GM21529 (cell line): ENCODE data around the gene ALDH1B1.
A peak's percentile ranks its signal among the peaks of the same experiment; 100 is the strongest.

Experiments used
- ATAC-seq: cut with Tn5 transposase; IDR thresholded peaks from one replicate; pipeline ENCODE4 v1.9.1; 2021; ENCODE audit not compliant: unreplicated experiment

Gene ALDH1B1

GRCh38 chr9:38392235-38393127 is at the start of gene ALDH1B1:
ALDH1B1 (plus strand) TSS chr9:38392702; CDS start chr9:38395749, 3,047 bp downstream.
- ATAC-seq = peak; percentile 98

DNA sequence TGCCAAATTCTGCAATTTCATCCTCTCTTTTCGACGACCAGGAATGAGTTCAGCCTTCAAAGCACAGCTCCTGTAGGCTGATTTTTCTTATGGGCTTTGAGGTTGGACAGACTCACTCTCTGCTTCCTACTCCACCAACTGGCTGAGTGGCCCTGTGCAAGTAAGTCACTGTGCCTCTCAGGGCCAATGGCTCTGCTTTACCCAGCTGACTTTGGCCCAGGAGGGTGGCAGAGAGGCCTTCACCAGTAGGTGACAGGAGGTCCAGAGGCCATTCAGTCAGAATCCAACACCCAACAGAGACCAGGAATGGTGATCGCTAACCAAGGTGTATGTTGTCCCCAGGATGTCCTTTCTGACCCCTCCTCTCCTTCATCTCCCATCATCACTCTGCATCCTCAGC is 49.5 kb upstream of the ALDH1B1 start:
- no peak for ATAC-seq

DNA sequence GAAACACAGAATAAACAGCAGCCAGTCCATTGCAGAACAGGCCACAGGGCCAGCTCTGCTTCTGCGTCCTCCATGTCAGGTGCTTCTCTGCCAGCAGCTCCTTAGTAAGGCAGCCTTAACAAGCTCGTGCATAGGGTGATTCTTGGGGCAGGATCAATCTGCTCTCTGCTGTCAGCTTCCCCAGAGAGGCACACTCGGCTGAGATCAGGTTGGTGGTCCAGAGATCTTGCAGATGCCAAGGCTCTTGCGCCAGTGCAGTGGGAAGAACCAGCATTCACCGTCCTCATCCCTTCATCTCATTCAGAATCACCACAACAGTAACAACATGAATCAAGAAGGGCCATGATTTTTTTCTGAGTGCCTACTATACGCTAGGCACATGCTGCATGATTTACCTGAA is 49.0 kb upstream of the ALDH1B1 start:
- ATAC-seq = no peak

GRCh38 chr9:38344566-38345324 is 47.8 kb upstream of the ALDH1B1 start:
- no peak for ATAC-seq

DNA sequence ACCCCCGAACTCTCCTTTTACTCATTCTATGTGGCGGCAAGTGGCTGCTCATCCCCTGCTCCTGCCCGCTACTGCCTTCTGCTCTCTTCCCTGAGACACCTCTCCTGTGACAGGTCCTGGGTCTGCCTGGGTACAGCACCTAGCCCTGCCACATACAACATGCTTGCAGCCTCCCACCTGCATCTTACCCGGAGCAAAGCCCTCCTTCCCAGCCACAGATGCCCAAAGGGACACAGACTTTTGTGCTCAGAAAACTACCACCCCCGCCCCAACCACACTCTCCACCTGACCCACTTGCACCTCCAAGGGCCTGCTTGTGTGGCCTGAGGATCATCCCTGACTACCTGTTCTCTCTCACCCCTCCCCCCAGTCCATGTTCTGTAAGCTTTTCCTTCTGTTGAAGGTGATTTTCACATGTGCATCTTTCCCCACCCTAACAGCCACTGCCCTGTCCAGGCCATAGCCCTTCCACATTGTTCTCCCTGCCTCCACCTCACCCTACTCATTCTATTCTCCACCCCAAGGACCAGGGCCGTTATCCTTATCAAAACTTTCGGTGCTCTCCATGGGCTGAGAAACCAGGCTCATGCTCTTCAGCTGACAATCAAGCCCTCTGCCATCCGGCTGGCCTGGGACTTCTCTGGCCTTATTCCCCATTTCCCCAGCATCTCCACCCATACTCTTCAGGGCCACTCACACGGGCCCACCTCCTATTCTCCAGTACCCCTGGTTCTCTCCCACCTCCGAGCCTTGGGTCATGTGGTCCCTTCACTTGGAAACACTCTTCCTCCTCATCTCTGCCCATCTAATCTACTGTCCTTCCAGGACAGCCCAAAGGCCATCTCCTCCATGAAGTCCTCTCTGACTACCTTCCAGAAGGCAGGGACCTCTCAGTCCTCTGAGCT is 46.4 kb upstream of the ALDH1B1 start:
- ATAC-seq = no peak

DNA sequence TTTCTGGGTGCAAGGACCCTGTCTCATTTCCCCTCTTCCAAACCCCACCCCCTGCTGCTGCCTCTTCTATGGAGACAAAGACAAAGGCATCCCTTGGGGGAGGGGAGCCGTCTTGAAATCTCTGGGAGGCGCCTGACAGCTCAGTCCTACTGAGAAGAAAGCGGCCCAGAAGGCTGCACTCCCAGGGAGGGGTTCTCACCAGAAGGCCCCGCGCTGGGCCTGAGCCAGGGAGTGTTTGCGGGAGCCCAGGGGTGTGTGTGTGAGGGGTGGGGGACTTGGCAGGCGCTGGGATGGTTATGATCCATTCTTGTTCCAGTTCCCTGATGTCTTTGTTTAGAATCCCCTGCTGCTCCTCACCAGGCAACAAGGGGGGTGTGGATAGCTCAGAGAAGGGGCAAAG is 45.7 kb upstream of the ALDH1B1 start:
- no peak for ATAC-seq

DNA sequence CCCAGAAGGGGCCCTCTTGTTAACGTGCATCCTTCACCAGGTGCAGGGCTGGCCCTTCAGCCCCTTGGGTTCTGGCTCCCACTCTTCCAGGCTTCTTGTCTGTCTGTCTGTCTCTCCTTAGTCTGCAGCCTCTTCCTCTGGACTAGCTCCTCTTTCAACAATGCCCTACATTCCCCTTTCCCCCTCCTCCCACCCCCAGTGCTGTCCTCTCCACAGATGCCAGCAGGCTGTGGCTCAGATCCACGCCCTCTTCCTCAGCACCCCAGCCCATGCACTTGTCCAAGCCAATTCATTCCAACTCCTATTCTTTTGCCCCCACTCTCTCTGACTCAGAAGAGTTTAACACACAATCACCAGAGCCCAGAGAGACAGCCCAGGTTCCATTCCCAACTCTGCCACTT is 45.2 kb upstream of the ALDH1B1 start:
- ATAC-seq = no peak

- no peak for ATAC-seq
These were observed 44.6 kb upstream of the ALDH1B1 start for GRCh38 chr9:38347946-38348345.

- ATAC-seq = no peak
These were observed 42.0 kb upstream of the ALDH1B1 start for GRCh38 chr9:38350529-38350928.

GRCh38 chr9:38352530-38353328 is 39.8 kb upstream of the ALDH1B1 start:
- no peak for ATAC-seq

DNA sequence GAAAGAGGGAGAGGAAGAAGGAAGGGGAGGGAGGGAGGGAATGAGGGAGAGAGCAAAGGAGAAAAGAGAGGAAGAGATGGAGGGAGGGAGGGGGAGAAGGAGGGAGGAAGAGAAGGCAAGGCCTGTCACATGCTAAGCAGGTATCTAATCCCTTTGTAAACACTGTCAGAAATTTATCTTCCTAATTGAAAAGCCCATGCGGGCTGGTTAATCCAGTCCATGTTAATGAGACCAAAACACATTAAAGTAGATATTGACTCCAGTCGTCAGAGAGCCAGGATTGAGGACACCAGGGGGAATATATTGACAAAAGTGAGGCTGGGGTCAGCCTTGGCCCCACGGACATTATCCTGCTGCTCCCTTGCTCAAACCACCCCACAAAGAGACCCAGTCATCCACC is 37.4 kb upstream of the ALDH1B1 start:
- ATAC-seq = no peak

GRCh38 chr9:38355517-38356120 is 36.9 kb upstream of the ALDH1B1 start:
- ATAC-seq = no peak

DNA sequence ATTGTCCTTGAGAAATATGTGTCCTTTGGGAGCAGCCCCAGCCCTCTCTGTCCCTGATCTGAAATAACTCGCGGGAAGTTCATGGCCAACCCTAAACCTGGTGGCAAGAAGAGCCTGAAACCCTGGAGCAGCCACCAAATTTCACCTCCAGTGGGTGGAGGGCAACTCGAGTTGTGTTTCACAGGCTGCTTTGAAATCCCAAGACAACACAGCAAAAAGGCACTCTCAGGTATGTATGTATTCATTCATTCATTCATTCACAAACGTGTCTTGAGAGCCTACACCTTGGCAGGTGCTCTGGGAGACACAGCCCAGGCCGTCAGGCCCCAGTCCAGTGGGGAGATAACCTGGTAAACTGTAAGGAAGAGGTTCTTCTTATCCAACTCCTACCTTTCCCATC is 35.7 kb upstream of the ALDH1B1 start:
- no peak for ATAC-seq

DNA sequence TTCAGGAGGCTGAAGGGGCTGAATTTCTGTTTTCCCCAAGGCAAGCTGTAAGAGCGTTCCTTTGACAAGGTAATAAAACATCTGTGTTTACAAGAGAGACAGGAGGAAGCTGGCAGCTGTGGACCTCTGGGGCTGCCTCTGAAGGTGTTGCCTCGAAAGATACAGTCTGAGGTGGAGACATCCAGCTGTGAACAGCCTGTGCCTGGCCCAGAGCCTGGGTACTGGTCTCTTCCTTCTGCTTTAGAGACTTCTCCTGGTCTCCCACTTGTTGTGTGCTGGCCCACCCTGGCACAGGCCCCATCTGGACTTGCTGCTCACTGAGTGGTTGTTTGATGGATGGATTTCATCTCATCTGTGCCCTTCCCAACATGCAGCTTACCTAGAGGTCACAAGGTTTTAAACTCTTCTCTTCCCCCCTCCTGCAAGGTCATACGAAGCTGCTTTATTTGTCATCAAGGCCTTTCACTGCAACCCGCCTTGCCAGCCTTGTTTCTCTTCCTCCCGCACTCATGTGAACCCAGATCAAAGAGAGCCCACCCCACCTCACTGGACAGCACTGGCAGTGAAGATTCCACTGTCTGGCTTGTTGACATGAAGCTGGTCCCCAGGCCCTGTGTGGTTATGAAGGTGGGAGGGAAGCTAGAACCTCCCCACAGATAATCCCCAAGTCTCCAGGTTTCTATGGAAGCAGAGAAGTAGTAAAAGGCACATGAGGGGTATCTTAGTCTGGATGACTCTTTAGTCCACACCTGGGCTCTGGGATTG is 35.0 kb upstream of the ALDH1B1 start:
- no peak for ATAC-seq

DNA sequence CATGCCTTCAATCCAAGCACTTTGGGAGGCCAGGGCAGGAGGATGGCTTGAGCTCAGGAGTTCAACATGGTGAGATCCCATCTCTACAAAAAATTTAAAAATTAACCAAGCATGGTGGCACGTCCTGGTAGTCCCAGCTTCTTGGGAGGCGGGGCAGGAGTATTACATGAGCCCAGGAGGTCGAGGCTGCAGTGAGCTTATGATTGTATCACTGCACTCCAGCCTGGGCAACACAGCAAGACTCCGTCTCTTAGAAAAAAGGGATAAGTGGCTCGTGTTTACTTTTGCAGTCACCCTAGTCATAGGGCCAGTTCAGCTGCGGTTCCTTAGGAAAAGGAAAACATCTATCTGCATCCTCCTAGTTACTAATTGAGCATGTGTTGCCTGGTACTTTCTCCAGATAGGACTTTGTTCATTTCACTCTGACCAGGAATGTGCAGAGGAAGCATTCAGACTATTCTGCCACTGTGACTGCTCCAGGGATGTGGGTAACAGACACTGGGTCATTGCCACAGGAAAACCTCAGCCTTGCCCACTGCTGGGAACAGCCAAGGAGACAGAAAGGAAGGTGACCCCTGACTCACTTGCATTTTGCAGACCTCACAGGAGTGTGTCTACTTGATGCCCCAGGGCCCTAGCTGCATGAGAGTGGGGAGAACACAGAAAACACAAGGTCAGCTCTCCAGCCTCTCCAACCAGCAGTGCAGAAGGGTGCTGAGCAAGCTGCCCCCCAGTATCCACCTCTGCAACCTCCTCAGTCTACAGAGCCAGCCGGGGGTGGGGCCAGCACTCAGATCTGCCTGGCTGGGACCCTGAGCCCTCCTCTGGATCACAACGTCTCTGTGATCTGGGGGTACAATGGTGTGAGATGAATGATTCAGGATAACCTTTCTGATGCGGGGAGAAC is 33.9 kb upstream of the ALDH1B1 start:
- no peak for ATAC-seq

DNA sequence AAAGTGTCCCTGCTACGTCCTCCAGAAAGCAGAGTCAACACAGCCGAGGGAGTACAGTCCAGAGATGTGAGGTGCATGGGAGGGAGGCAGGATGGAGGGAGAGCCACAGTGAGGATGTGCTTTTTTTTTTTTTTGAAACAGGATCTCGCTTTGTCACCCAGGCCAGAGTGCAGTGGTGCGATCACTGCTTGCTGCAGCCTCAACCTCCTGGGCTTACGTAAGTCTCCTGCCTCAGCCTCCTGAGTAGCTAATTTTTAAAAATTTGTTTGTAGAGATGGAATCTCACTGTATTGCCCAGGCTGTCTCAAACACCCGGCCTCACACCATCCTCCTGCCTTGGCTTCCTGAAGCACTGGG is 33.2 kb upstream of the ALDH1B1 start:
- ATAC-seq = no peak

DNA sequence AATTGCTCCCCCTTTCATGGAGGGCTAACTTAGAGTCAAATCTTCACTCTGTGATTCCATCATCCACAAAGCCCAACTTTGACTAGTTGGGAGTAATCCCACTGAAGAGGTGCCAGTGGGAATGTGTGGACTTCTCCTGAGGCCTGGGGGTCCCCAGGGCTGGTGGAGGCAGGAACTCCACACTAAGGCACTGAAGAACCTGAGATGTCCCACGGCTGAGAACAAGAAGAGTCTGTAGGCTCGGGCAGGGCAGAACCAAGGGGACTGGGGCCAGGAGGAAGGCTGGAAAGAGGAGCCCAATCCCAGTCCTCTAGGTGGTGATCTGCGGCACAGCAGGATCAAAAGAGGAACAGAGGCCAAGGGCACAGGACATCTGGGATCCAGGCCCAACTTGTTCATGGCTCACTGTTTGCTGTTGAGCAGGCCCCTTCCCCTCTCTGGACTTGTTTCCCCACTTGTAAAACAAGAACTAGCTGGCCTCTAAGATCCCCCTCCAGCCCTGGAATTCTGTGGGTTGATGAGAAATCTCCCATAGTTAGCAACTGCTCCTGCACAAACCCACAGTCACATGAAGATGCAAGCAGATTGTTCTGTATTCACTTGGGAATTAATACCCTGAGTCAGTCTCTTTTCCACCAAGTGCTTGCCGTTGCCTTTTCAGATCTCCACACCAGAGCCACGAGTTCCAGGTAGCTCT is 32.7 kb upstream of the ALDH1B1 start:
- ATAC-seq = no peak
